ENCODE measurements around the gene TAF12.
"Not testable (repeated sequence)": the region's sequence is repeated elsewhere in the genome, so short reads cannot be mapped to it uniquely, and the experiment has no call there.

Gene TAF12

GRCh38 chr1:28675924-28676257, 33.0 kb upstream of the TAF12 start:
- DNase-seq (ENCODE audit: extremely low spot score), result no peak
- ChIA-PET CTCF (interaction anchor here (0.6 kb wide), 2 partner anchors 178 to 735 kb away, joined by 4 to 5 read pairs; no protein-coding TSS in a partner anchor), POLR2A (no interaction called here)
- TF ChIP-seq CTBP1 (IDR thresholded peaks at IDR 0.05; ENCODE audit: borderline replicate concordance), result no peak
- peak; percentile 60 for TF ChIP-seq PKNOX1 (IDR thresholded peaks at IDR 0.05)

- POLR2A ChIA-PET; DNase-seq (ENCODE audit: extremely low spot score); CTCF ChIA-PET: not testable (repeated sequence)
These were observed 30.1 kb upstream of the TAF12 start for GRCh38 chr1:28672971-28673370.

GRCh38 chr1:28671254-28671780, 28.4 kb upstream of the TAF12 start:
- ChIA-PET CTCF (no interaction called here), POLR2A (interaction anchor here (0.6 to 2.4 kb wide), 3 partner anchors 19 to 65 kb away, joined by 3 to 8 read pairs (median 3); partner anchors contain the start of genes RNU11 and YTHDF2)
- peak; percentile 7 for DNase-seq (ENCODE audit: extremely low spot score)
- peak; percentile 93 for TF ChIP-seq PKNOX1 (IDR thresholded peaks at IDR 0.05)
- TF ChIP-seq ARNT (IDR thresholded peaks at IDR 0.05), result no peak
- no peak for TF ChIP-seq FOXM1 (IDR thresholded peaks at IDR 0.05; ENCODE audit: borderline replicate concordance)
- no peak for TF ChIP-seq FOXK2 (IDR thresholded peaks at IDR 0.05)

- TF ChIP-seq ZNF384 (IDR thresholded peaks at IDR 0.05), result no peak
- peak; percentile 86 for TF ChIP-seq ARNT (IDR thresholded peaks at IDR 0.05)
- peak; percentile 93 for TF ChIP-seq FOXM1 (IDR thresholded peaks at IDR 0.05; ENCODE audit: borderline replicate concordance)
- DNase-seq (ENCODE audit: extremely low spot score), result peak; percentile 58
- ChIA-PET POLR2A (interaction anchor here (0.6 to 3.5 kb wide), 21 partner anchors 8 to 513 kb away, joined by 3 to 44 read pairs (median 5); partner anchors contain the start of genes RNU11, SRSF4, TAF12 and YTHDF2), CTCF (interaction anchor here (1.9 kb wide), 1 partner anchor 67 kb away, joined by 10 read pairs; the partner anchor contains the start of gene YTHDF2)
These were observed 26.3 kb upstream of the TAF12 start for GRCh38 chr1:28668956-28669723.

- ChIA-PET POLR2A (interaction anchor here (0.6 to 3.5 kb wide), 17 partner anchors 8 to 513 kb away, joined by 3 to 44 read pairs (median 5); partner anchors contain the start of genes RNU11, SRSF4, TAF12 and YTHDF2), CTCF (interaction anchor here (1.9 kb wide), 1 partner anchor 68 kb away, joined by 10 read pairs; the partner anchor contains the start of gene YTHDF2)
- peak; percentile 96 for TF ChIP-seq HDGF (IDR thresholded peaks at IDR 0.05; ENCODE audit: borderline replicate concordance)
- TF ChIP-seq ARNT (IDR thresholded peaks at IDR 0.05), result no peak
- peak; percentile 100 for DNase-seq (ENCODE audit: extremely low spot score)
These were observed 25.5 kb upstream of the TAF12 start, which contains the start of gene GMEB1 for GRCh38 chr1:28668191-28668955. Gene GMEB1 (plus strand): TSS chr1:28668784. CDS start chr1:28683613, 14,829 bp downstream.

- no peak for DNase-seq (ENCODE audit: extremely low spot score)
- TF ChIP-seq FOXA1 (IDR thresholded peaks at IDR 0.05) (no peak), SP1 (IDR thresholded peaks at IDR 0.05) (no peak), L3MBTL2 (conservative IDR thresholded peaks at IDR 0.05) (no peak), FOXK2 (IDR thresholded peaks at IDR 0.05) (no peak), FOXM1 (IDR thresholded peaks at IDR 0.05; ENCODE audit: borderline replicate concordance) (no peak), ZNF384 (IDR thresholded peaks at IDR 0.05) (no peak), SUZ12 (IDR thresholded peaks at IDR 0.05) (no peak), ARNT (IDR thresholded peaks at IDR 0.05) (no peak), HDGF (IDR thresholded peaks at IDR 0.05; ENCODE audit: borderline replicate concordance) (no peak)
- POLR2A ChIA-PET, result interaction anchor here (1.8 kb wide), 1 partner anchor 18 kb away, joined by 7 read pairs; the partner anchor contains the start of gene RNU11
- CTCF ChIA-PET, result no interaction called here
These were observed 23.9 kb upstream of the TAF12 start for GRCh38 chr1:28666806-28667205.

GRCh38 chr1:28663871-28664470, 21.1 kb upstream of the TAF12 start:
- CTCF ChIA-PET, result interaction anchor here (0.6 to 0.7 kb wide), 2 partner anchors 1477 to 1668 kb away, joined by 4 to 7 read pairs; no protein-coding TSS in a partner anchor
- DNase-seq (ENCODE audit: extremely low spot score), result no peak
- POLR2A ChIA-PET, result interaction anchor here (1.0 to 1.2 kb wide), 2 partner anchors 15 to 73 kb away, joined by 4 read pairs; partner anchors contain the start of genes RNU11 and YTHDF2
- TF ChIP-seq ARNT (IDR thresholded peaks at IDR 0.05) (no peak), SP1 (IDR thresholded peaks at IDR 0.05) (no peak), LEF1 (IDR thresholded peaks at IDR 0.05; ENCODE audit: borderline replicate concordance) (no peak), L3MBTL2 (conservative IDR thresholded peaks at IDR 0.05) (no peak), CTBP1 (IDR thresholded peaks at IDR 0.05; ENCODE audit: borderline replicate concordance) (no peak), BHLHE40 (IDR thresholded peaks at IDR 0.05; ENCODE audit: borderline replicate concordance) (no peak), FOXM1 (IDR thresholded peaks at IDR 0.05; ENCODE audit: borderline replicate concordance) (no peak), SUZ12 (IDR thresholded peaks at IDR 0.05) (no peak), FOXA1 (IDR thresholded peaks at IDR 0.05) (no peak)
